OCI-LY1 (cell line): ENCODE data around the gene CRADD.

Source experiments
- EZH2 ChIP-seq: fragments of 200-600 bp; sonication (generic), shearing (Covaris generic); IDR thresholded peaks from 2 replicates; pipeline ENCODE4 v1.8.0; 2017; ENCODE audit warnings: borderline replicate concordance, mixed run types, mild to moderate bottlenecking, antibody characterized with exemption, low read length, moderate library complexity, mixed read lengths
- TF ChIP-seq, protein P1 (sequence below): fragments of 200-600 bp; sonication (generic), shearing (Covaris generic); IDR thresholded peaks from 2 replicates; pipeline ENCODE4 v1.5.1; 2017; ENCODE audit warnings: mild to moderate bottlenecking, antibody characterized with exemption, low read length, moderate library complexity, mixed read lengths

GRCh38 chr12:93749515-93749914 is 72.3 kb downstream of the CRADD start:
- TF ChIP-seq, protein P1, sequence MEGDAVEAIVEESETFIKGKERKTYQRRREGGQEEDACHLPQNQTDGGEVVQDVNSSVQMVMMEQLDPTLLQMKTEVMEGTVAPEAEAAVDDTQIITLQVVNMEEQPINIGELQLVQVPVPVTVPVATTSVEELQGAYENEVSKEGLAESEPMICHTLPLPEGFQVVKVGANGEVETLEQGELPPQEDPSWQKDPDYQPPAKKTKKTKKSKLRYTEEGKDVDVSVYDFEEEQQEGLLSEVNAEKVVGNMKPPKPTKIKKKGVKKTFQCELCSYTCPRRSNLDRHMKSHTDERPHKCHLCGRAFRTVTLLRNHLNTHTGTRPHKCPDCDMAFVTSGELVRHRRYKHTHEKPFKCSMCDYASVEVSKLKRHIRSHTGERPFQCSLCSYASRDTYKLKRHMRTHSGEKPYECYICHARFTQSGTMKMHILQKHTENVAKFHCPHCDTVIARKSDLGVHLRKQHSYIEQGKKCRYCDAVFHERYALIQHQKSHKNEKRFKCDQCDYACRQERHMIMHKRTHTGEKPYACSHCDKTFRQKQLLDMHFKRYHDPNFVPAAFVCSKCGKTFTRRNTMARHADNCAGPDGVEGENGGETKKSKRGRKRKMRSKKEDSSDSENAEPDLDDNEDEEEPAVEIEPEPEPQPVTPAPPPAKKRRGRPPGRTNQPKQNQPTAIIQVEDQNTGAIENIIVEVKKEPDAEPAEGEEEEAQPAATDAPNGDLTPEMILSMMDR: no peak
- TF ChIP-seq EZH2: no peak
